PC-9 (cell line): ENCODE measurements around the gene GPR4.

Source experiments
- CTCF ChIP-seq: fragments of 200-600 bp; sonication (generic); conservative IDR thresholded peaks from 2 replicates; pipeline ENCODE4 v1.6.1; 2017; ENCODE audit warnings: mixed run types, antibody characterized with exemption, mild to moderate bottlenecking, moderate library complexity
- EZH2 ChIP-seq: fragments of 200-600 bp; sonication (generic); IDR thresholded peaks from 2 replicates; pipeline ENCODE4 v1.8.0; 2017; ENCODE audit warnings: antibody characterized with exemption, low read depth

DNA sequence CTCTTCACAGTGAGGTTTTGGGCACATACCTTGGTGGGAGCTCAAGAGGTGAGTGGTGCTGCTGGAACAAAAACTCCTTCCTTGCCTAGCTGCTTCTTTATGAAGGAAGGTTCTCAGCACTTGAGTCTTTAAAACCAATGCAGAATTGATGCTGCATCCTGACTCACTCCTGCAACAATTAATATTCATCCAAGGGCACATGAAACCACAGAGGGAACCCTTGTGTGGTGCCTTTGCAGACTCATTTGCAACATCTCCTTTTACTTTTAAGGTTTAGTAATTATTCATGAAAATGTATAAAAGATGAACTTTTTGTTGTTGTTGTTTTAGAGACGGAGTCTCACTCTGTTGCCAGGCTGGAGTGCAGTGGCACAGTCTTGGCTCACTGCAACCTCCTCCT is 47.5 kb downstream of the GPR4 start:
- no peak for TF ChIP-seq CTCF
- TF ChIP-seq EZH2: no peak
